Measurements from ENCODE around the gene SLX9. TPM values are rescaled to one million over a fixed set of nuclear protein-coding genes. Genes with fewer than 3 reads are reported as not detected.
A peak's percentile ranks its signal among the peaks of the same experiment; 100 is the strongest.

Gene SLX9
- polyA plus RNA-seq, 1 of the 3 experiments (the other 2 are of a cell fraction) = 42.9 TPM

- Histone ChIP-seq H3K27ac (ENCODE audit: low read depth in 2 of 2, low read length in 1 of 2) (peak overlapping the region in 1 of 2 experiments; percentile 70; a peak in 2 of 4 replicates), H3K79me2 (ENCODE audit: insufficient read depth) (no peaks in the 10 kb centered on the region), H3K4me1 (ENCODE audit: control insufficient read depth in 1 of 2, insufficient read depth in 2 of 2, low read depth in 1 of 2, low read length in 1 of 2) (peaks cover 0 to 18% of the 10 kb centered on the region in 2 experiments; a peak in 3 of 4 replicates), H3F3A (replicated peaks; ENCODE audit: insufficient read depth) (peaks cover 6% of the 10 kb centered on the region), H4K20me1 (ENCODE audit: insufficient read depth) (no peaks in the 10 kb centered on the region), H3K4me3 (ENCODE audit: low read depth in 2 of 2, low read length in 1 of 2) (no peak overlapping the region), H3K36me3 (replicated peaks in 1 of 2; ENCODE audit: control insufficient read depth in 1 of 2, insufficient read depth in 2 of 2, low read length in 1 of 2) (no peaks in the 10 kb centered on the region), H3K27me3 (ENCODE audit: insufficient read depth) (no peaks in the 10 kb centered on the region), H3K9me3 (0 out of 2 replicates have a peak, but pooled peaks cover 5% of the 10 kb centered on the region), H3K4me2 (peak overlapping the region; percentile 66), H2AFZ (ENCODE audit: low read depth) (peak overlapping the region; percentile 54), H3K9ac (peak overlapping the region; percentile 51), H3K9me2 (no peaks in the 10 kb centered on the region)
- DNase-seq = no peak
- POLR2A ChIA-PET = no interaction called here
- WGBS (ENCODE audit: low lambda C conversion rate) = no CpG with 5 or more reads among the region's 30 CpGs
- CTCF ChIA-PET = interaction anchor here (1.3 kb wide), 1 partner anchor 126 kb away, joined by 4 read pairs; no protein-coding TSS in a partner anchor
- TF ChIP-seq ELF1 (IDR thresholded peaks at IDR 0.05) (no peak), GATA2 (CRISPR knock-in tag; IDR thresholded peaks at IDR 0.05) (no peak), YY1 (IDR thresholded peaks at IDR 0.05; ENCODE audit: low read depth) (no peak), RCOR1 (IDR thresholded peaks at IDR 0.05; ENCODE audit: low read length) (no peak), TCF12 (IDR thresholded peaks at IDR 0.05) (peak; percentile 82), CHD2 (IDR thresholded peaks at IDR 0.05; ENCODE audit: low read length, partially characterized antibody) (no peak), CTCF (IDR thresholded peaks at IDR 0.05) (peak; percentile 33), FOXM1 (IDR thresholded peaks at IDR 0.05; ENCODE audit: low read depth) (no peak), FOSL2 (IDR thresholded peaks at IDR 0.05; ENCODE audit: borderline replicate concordance, low read depth) (peak; percentile 96), RFX5 (IDR thresholded peaks at IDR 0.05; ENCODE audit: low read length) (no peak), POLR2AphosphoS5 (IDR thresholded peaks at IDR 0.05; ENCODE audit: low read depth, low read length) (peak; percentile 54; the same call in 1 of the 2 replicates), MXI1 (IDR thresholded peaks at IDR 0.05; ENCODE audit: low read depth, low read length) (no peak), JUND (IDR thresholded peaks at IDR 0.05) (peak; percentile 99), NRF1 (IDR thresholded peaks at IDR 0.05; ENCODE audit: low read depth, low read length) (no peak), FOXJ3 (CRISPR knock-in tag; IDR thresholded peaks at IDR 0.05) (no peak), RXRA (IDR thresholded peaks at IDR 0.05; ENCODE audit: borderline replicate concordance, low read depth) (no peak; the same call in 1 of the 2 replicates), SMC3 (IDR thresholded peaks at IDR 0.05; ENCODE audit: low read depth, low read length) (no peak), SIN3A (IDR thresholded peaks at IDR 0.05; ENCODE audit: borderline replicate concordance, low read depth, low read length) (0 out of 2 replicates have a peak, but pooled peaks have one; percentile 45), GABPA (IDR thresholded peaks at IDR 0.05; ENCODE audit: low read depth) (no peak), EP300 (IDR thresholded peaks at IDR 0.05; ENCODE audit: borderline replicate concordance in 1 of 2, low read depth in 1 of 2, low read length in 1 of 2) (peak in 1 of 2 experiments; percentile 94; a peak in 1 of 4 replicates), TAF1 (IDR thresholded peaks at IDR 0.05; ENCODE audit: borderline replicate concordance, low read depth, low read length) (peak; percentile 26; the same call in 1 of the 2 replicates), RAD21 (IDR thresholded peaks at IDR 0.05; ENCODE audit: low read length) (no peak), USF1 (IDR thresholded peaks at IDR 0.05; ENCODE audit: borderline replicate concordance, low read depth) (peak; percentile 71; the same call in 1 of the 2 replicates), MEF2A (IDR thresholded peaks at IDR 0.05; ENCODE audit: borderline replicate concordance, low read depth) (no peak), IRF3 (IDR thresholded peaks at IDR 0.05; ENCODE audit: low read depth, low read length) (no peak)
- TF ChIP-seq, protein P1, sequence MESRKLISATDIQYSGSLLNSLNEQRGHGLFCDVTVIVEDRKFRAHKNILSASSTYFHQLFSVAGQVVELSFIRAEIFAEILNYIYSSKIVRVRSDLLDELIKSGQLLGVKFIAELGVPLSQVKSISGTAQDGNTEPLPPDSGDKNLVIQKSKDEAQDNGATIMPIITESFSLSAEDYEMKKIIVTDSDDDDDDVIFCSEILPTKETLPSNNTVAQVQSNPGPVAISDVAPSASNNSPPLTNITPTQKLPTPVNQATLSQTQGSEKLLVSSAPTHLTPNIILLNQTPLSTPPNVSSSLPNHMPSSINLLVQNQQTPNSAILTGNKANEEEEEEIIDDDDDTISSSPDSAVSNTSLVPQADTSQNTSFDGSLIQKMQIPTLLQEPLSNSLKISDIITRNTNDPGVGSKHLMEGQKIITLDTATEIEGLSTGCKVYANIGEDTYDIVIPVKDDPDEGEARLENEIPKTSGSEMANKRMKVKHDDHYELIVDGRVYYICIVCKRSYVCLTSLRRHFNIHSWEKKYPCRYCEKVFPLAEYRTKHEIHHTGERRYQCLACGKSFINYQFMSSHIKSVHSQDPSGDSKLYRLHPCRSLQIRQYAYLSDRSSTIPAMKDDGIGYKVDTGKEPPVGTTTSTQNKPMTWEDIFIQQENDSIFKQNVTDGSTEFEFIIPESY (IDR thresholded peaks at IDR 0.05; ENCODE audit: borderline replicate concordance, low read depth) = peak; percentile 34; the same call in 1 of the 2 replicates
- TF ChIP-seq, protein P2, sequence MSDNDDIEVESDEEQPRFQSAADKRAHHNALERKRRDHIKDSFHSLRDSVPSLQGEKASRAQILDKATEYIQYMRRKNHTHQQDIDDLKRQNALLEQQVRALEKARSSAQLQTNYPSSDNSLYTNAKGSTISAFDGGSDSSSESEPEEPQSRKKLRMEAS (IDR thresholded peaks at IDR 0.05; ENCODE audit: low read depth) = peak; percentile 95
- TF ChIP-seq, protein P3, sequence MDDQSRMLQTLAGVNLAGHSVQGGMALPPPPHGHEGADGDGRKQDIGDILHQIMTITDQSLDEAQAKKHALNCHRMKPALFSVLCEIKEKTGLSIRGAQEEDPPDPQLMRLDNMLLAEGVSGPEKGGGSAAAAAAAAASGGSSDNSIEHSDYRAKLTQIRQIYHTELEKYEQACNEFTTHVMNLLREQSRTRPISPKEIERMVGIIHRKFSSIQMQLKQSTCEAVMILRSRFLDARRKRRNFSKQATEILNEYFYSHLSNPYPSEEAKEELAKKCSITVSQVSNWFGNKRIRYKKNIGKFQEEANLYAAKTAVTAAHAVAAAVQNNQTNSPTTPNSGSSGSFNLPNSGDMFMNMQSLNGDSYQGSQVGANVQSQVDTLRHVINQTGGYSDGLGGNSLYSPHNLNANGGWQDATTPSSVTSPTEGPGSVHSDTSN (IDR thresholded peaks at IDR 0.05) = peak; percentile 77
Observed at GRCh38 chr21:45011911-45012661, 72.3 kb downstream of the SLX9 start.

Measured in SK-N-SH (cell line).